ENCODE data around the gene NUDT14. TPM values are rescaled to one million over a fixed set of nuclear protein-coding genes. Genes with fewer than 3 reads are reported as not detected.

The NUDT14 gene
- total RNA-seq, 1 donor from 2014 or later: 15.2 TPM

- DNase-seq: no peak
- Mint-ChIP-seq H3K27ac (no peak overlapping the region), H3K4me1 (no peaks in the 10 kb centered on the region), H3K4me3 (no peak overlapping the region), H3K36me3 (ENCODE audit: low read depth) (peaks cover 77% of the 10 kb centered on the region), H3K27me3 (no peaks in the 10 kb centered on the region), H3K9me3 (no peaks in the 10 kb centered on the region)
- intact Hi-C loops (cut with micrococcal nuclease): no loop called here
- ATAC-seq (ENCODE audit: low read depth): no peak
- TF ChIP-seq CTCF (IDR thresholded peaks at IDR 0.05): no peak
- POLR2A ChIA-PET: no interaction called here
- CTCF ChIA-PET: no interaction called here
These were observed 39.8 kb upstream of the NUDT14 start for GRCh38 chr14:105220699-105221597.

DNA sequence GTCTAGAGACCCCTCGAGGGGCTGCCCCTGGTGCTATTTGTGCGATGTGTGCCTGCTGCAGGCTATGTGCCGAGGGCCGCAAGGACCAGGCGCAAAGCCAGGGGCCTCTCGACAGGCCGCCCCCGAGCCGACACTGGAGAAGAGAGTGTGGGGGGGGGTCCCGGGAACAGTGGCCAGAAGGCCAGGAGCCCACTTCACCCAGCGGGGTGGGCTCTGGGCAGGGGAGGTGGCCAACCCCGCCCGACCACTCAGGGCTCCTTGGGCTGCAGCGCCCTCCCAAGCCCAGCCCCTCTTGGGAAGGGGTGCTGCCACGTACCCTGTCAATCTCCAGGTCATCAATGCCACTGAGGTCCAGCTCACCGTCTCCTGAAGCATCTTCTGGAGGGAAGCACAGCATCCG lies 38.6 kb upstream of the NUDT14 start:
- H3K27ac Mint-ChIP-seq: no peak overlapping the region
- intact Hi-C loops (cut with micrococcal nuclease): no loop called here
- H3K4me1 Mint-ChIP-seq: no peaks in the 10 kb centered on the region
- H3K27me3 Mint-ChIP-seq: no peaks in the 10 kb centered on the region
- POLR2A ChIA-PET: no interaction called here
- TF ChIP-seq CTCF (IDR thresholded peaks at IDR 0.05): no peak
- H3K36me3 Mint-ChIP-seq (ENCODE audit: low read depth): peaks cover 70% of the 10 kb centered on the region
- no peak for ATAC-seq (ENCODE audit: low read depth)
- no peaks in the 10 kb centered on the region for H3K9me3 Mint-ChIP-seq
- no peak overlapping the region for H3K4me3 Mint-ChIP-seq
- CTCF ChIA-PET: no interaction called here
- no peak for DNase-seq

GRCh38 chr14:105219043-105219612 lies 38.0 kb upstream of the NUDT14 start:
- ATAC-seq (ENCODE audit: low read depth): no peak

GRCh38 chr14:105218611-105219010 lies 37.5 kb upstream of the NUDT14 start:
- H3K36me3 Mint-ChIP-seq (ENCODE audit: low read depth): peaks cover 60% of the 10 kb centered on the region
- DNase-seq (no peak), ATAC-seq (ENCODE audit: low read depth) (no peak)
- no peak for TF ChIP-seq CTCF (IDR thresholded peaks at IDR 0.05)
- POLR2A ChIA-PET: no interaction called here
- no peaks in the 10 kb centered on the region for H3K9me3 Mint-ChIP-seq
- CTCF ChIA-PET: no interaction called here
- no peak overlapping the region for H3K27ac Mint-ChIP-seq
- H3K4me1 Mint-ChIP-seq: no peaks in the 10 kb centered on the region
- intact Hi-C loops (cut with micrococcal nuclease): no loop called here
- no peaks in the 10 kb centered on the region for H3K27me3 Mint-ChIP-seq
- H3K4me3 Mint-ChIP-seq: no peak overlapping the region

More at GRCh38 chr14:105219043-105219612, 38.0 kb upstream of the NUDT14 start:
- no peak for DNase-seq
- Mint-ChIP-seq H3K4me1 (no peaks in the 10 kb centered on the region), H3K9me3 (no peaks in the 10 kb centered on the region), H3K36me3 (ENCODE audit: low read depth) (peaks cover 66% of the 10 kb centered on the region), H3K4me3 (no peak overlapping the region), H3K27ac (no peak overlapping the region), H3K27me3 (no peaks in the 10 kb centered on the region)
- CTCF ChIA-PET: no interaction called here
- no peak for TF ChIP-seq CTCF (IDR thresholded peaks at IDR 0.05)
- intact Hi-C loops (cut with micrococcal nuclease): no loop called here
- POLR2A ChIA-PET: no interaction called here

DNA sequence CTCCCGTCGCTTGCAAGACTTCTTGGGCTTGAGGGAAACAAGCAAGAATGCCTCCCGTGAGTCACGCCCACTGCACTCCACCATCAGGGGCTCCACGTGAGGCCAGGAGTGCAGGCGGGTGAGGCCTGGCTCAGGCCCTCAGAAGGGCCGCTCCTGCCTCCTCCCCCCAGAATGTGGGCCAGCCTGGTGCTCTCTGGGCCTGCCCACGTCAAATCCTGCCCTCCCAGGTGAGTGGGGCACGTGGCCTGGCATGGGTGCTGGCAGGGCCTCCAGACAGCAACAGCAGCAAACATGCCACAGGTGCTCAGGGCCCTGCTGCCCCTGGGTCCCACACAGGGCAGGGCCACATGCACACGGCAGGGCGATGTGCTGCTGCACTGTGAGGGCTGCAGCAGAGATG lies 36.7 kb upstream of the NUDT14 start:
- H3K4me1 Mint-ChIP-seq: no peaks in the 10 kb centered on the region
- no peaks in the 10 kb centered on the region for H3K27me3 Mint-ChIP-seq
- H3K36me3 Mint-ChIP-seq (ENCODE audit: low read depth): peaks cover 59% of the 10 kb centered on the region
- no peaks in the 10 kb centered on the region for H3K9me3 Mint-ChIP-seq
- ChIA-PET POLR2A (no interaction called here), CTCF (no interaction called here)
- ATAC-seq (ENCODE audit: low read depth) (no peak), DNase-seq (no peak)
- H3K27ac Mint-ChIP-seq: no peak overlapping the region
- intact Hi-C loops (cut with micrococcal nuclease): no loop called here
- TF ChIP-seq CTCF (IDR thresholded peaks at IDR 0.05): no peak
- no peak overlapping the region for H3K4me3 Mint-ChIP-seq
